ENCODE measurements around the gene USP19. TPM values are rescaled to one million over a fixed set of nuclear protein-coding genes. Genes with fewer than 3 reads are reported as not detected.

USP19 gene
- total and polyA plus RNA-seq, 12 donors = 26.1 to 744 (median 79.8) TPM

GRCh38 chr3:49120096-49120437 lies 556 bp downstream of the USP19 start:
- Histone ChIP-seq H3K4me1 (replicated peaks in 1 of 2) (peaks cover 16 to 17% of the 10 kb centered on the region in 2 donors), H3K4me3 (peak overlapping the region; percentile 40 to 96 (median 76)), H3K36me3 (replicated peaks in 1 of 2) (peaks cover 0 to 79% of the 10 kb centered on the region in 2 donors), H3K27ac (peak overlapping the region; percentile 66 to 98 (median 93)), H3K27me3 (no peaks in the 10 kb centered on the region), H3K9me3 (replicated peaks in 1 of 3) (no peaks in the 10 kb centered on the region)
- no peak for DNase-seq
- intact Hi-C loops (cut with DNase I) = no loop called here
- TF ChIP-seq POLR2A (IDR thresholded peaks at IDR 0.05) (no peak), CTCF (IDR thresholded peaks at IDR 0.05) (peak in 2 of 6 experiments; percentile 4 to 17)
- 0 to 2% methylated on average over 9 of the region's 9 CpGs; no CpG with 5 or more reads in 2 of the 4 donors for WGBS, 4 donors

GRCh38 chr3:49119439-49119838 lies 1.2 kb downstream of the USP19 start:
- TF ChIP-seq POLR2A (IDR thresholded peaks at IDR 0.05) = peak in 1 of 2 donors; percentile 63
- no peak for TF ChIP-seq CTCF (IDR thresholded peaks at IDR 0.05)
- WGBS, 4 donors = 29 to 59% (median 48%) methylated on average over 2 to 3 of the region's 3 CpGs; no CpG with 5 or more reads in 1 of the 4 donors
- peak in 4 of 7 donors; percentile 49 to 63 (median 52) for DNase-seq
- H3K27me3 ChIP-seq = no peaks in the 10 kb centered on the region
- intact Hi-C loops (cut with DNase I) = no loop called here
- H3K4me1 ChIP-seq (replicated peaks in 1 of 2) = peaks cover 16 to 17% of the 10 kb centered on the region in 2 donors
- no peaks in the 10 kb centered on the region for H3K9me3 ChIP-seq (replicated peaks in 1 of 3)
- H3K27ac ChIP-seq = peak overlapping the region; percentile 35 to 98 (median 93)
- H3K36me3 ChIP-seq (replicated peaks in 1 of 2) = peaks cover 0 to 79% of the 10 kb centered on the region in 2 donors
- H3K4me3 ChIP-seq = peak overlapping the region in 1 of 4 donors; percentile 96

- peak in 6 of 7 donors; percentile 49 to 74 (median 64) for DNase-seq
- no peak overlapping the region for H3K4me3 ChIP-seq
- WGBS, 4 donors = 21 to 54% (median 40%) methylated on average over 7 to 10 of the region's 10 CpGs
- H3K9me3 ChIP-seq (replicated peaks in 1 of 3) = no peaks in the 10 kb centered on the region
- H3K4me1 ChIP-seq (replicated peaks in 1 of 2) = peaks cover 16 to 17% of the 10 kb centered on the region in 2 donors
- H3K36me3 ChIP-seq (replicated peaks in 1 of 2) = peaks cover 0 to 79% of the 10 kb centered on the region in 2 donors
- intact Hi-C loops (cut with DNase I) = no loop called here
- no peaks in the 10 kb centered on the region for H3K27me3 ChIP-seq
- H3K27ac ChIP-seq = peak overlapping the region; percentile 35 to 98 (median 93)
- TF ChIP-seq POLR2A (IDR thresholded peaks at IDR 0.05) (no peak), CTCF (IDR thresholded peaks at IDR 0.05) (no peak)
Observed at GRCh38 chr3:49119036-49119435, 1.6 kb downstream of the USP19 start.

GRCh38 chr3:49112262-49112661 lies 8.4 kb downstream of the USP19 start:
- TF ChIP-seq POLR2A (IDR thresholded peaks at IDR 0.05) (no peak), CTCF (IDR thresholded peaks at IDR 0.05) (no peak)
- 85 to 91% (median 89%) methylated on average over 9 to 14 of the region's 14 CpGs for WGBS, 4 donors
- H3K9me3 ChIP-seq (replicated peaks in 1 of 3) = no peaks in the 10 kb centered on the region
- H3K4me1 ChIP-seq (replicated peaks in 1 of 2) = no peaks in the 10 kb centered on the region
- H3K4me3 ChIP-seq = no peak overlapping the region
- peaks cover 0 to 99% of the 10 kb centered on the region in 2 donors for H3K36me3 ChIP-seq (replicated peaks in 1 of 2)
- no peaks in the 10 kb centered on the region for H3K27me3 ChIP-seq
- DNase-seq = no peak
- H3K27ac ChIP-seq = no peak overlapping the region
- intact Hi-C loops (cut with DNase I) = no loop called here

Data from adrenal gland (tissue), 12 donors.